ENCODE data around the gene IARS1. TPM values are rescaled to one million over a fixed set of nuclear protein-coding genes. Genes with fewer than 3 reads are reported as not detected.

The IARS1 gene
- total and polyA plus RNA-seq, 2 of the 4 experiments (the other 2 are of a cell fraction): 85.3 to 414 TPM

DNA sequence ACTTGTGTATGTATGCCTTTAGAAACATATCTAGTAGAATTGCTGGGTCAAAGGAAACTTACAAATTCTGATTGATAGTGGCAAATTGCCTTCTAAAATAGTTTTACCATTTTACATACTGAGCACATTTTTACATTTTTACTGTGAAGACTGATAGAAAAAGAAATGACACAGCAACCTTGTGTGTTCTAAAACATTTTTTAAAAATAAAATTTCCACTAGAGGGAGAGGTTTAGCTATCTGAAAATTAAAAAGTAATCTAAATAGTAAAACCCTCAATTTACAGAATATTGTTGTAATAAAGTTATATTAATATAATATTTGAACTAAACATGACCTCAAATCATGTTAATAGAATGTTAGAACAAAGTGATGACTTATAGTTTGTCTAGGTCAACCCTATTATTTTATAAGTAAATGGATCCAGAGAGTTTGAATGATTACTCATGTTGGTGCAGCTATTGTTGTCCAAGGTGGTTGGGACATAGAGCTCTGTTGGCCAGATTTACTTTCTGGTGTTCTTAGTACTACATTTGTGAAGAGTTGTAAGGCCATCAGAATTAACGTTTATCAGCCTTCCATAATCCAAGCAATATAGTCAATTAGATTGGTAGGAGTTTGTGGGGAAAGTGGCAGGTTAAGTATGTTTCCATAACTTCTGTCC lies 49.5 kb upstream of the IARS1 start:
- no peak overlapping the region for H2AFZ ChIP-seq (replicated peaks; ENCODE audit: low read length, poor library complexity)

More for the DNA sequence above, 49.5 kb upstream of the IARS1 start:
- Histone ChIP-seq H3K4me1 (ENCODE audit: control insufficient read depth, insufficient read depth, low read length) (peaks cover 2% of the 10 kb centered on the region; the same call in 1 of the 2 replicates), H3K4ac (ENCODE audit: low read depth, low read length) (no peak overlapping the region), H2BK15ac (ENCODE audit: low read depth, low read length) (no peak overlapping the region), H2AK9ac (replicated peaks; ENCODE audit: low read depth, low read length, poor library complexity) (no peak overlapping the region), H3K79me1 (ENCODE audit: low read depth in 1 of 2, low read length in 2 of 2) (no peaks in the 10 kb centered on the region), H4K8ac (ENCODE audit: low read depth in 2 of 2, low read length in 2 of 2) (no peak overlapping the region), H3K9me1 (ENCODE audit: insufficient read depth, low read length) (no peaks in the 10 kb centered on the region), H2BK5ac (ENCODE audit: low read depth, low read length, poor library complexity, severe bottlenecking) (no peak overlapping the region), H3K56ac (ENCODE audit: extremely low read depth, insufficient read depth, low read length) (no peak overlapping the region), H2AK5ac (ENCODE audit: low read depth, low read length) (no peak overlapping the region), H3K9me3 (ENCODE audit: control insufficient read depth, insufficient read depth, low read length) (no peaks in the 10 kb centered on the region), H3K36me3 (ENCODE audit: control insufficient read depth, insufficient read depth, low read length) (no peaks in the 10 kb centered on the region), H3K14ac (replicated peaks; ENCODE audit: low read depth, low read length) (no peak overlapping the region), H4K5ac (ENCODE audit: low read depth, low read length) (no peak overlapping the region), H4K91ac (ENCODE audit: insufficient read depth, low read depth, low read length) (no peak overlapping the region), H3K9ac (ENCODE audit: low read depth, low read length) (no peak overlapping the region), H3K27ac (ENCODE audit: insufficient read depth, low read length) (no peak overlapping the region), H2BK120ac (ENCODE audit: low read depth, low read length) (no peak overlapping the region), H4K20me1 (ENCODE audit: insufficient read depth, low read length) (no peaks in the 10 kb centered on the region), H3K4me2 (ENCODE audit: low read depth, low read length) (no peak overlapping the region), H3K23ac (ENCODE audit: low read depth, low read length) (no peak overlapping the region), H3K27me3 (ENCODE audit: control insufficient read depth, insufficient read depth, low read length) (no peaks in the 10 kb centered on the region), H3K4me3 (ENCODE audit: insufficient read depth, low read depth, low read length) (no peak overlapping the region), H3K18ac (ENCODE audit: low read depth, low read length) (no peak overlapping the region), H2BK20ac (ENCODE audit: low read depth, low read length) (no peak overlapping the region)
- DNase-seq (peak; percentile 9), ATAC-seq (ENCODE audit: low read depth) (peak; percentile 48; the same call in 1 of the 2 replicates)
- TF ChIP-seq MAZ (IDR thresholded peaks at IDR 0.05; ENCODE audit: borderline replicate concordance, low read depth, low read length) (no peak), CEBPB (IDR thresholded peaks at IDR 0.05; ENCODE audit: low read depth, low read length) (no peak), NFE2L2 (IDR thresholded peaks at IDR 0.05; ENCODE audit: low read depth, low read length) (no peak), SMC3 (IDR thresholded peaks at IDR 0.05; ENCODE audit: low read depth, low read length) (peak; percentile 35; the same call in 1 of the 2 replicates), RAD21 (IDR thresholded peaks at IDR 0.05; ENCODE audit: low read length) (peak; percentile 30), MAFK (IDR thresholded peaks at IDR 0.05; ENCODE audit: low read depth, low read length) (no peak), POLR2A (IDR thresholded peaks at IDR 0.05; ENCODE audit: low read depth, low read length) (no peak), MXI1 (IDR thresholded peaks at IDR 0.05; ENCODE audit: borderline replicate concordance, low read depth, low read length) (no peak)
- TF ChIP-seq, protein P1, sequence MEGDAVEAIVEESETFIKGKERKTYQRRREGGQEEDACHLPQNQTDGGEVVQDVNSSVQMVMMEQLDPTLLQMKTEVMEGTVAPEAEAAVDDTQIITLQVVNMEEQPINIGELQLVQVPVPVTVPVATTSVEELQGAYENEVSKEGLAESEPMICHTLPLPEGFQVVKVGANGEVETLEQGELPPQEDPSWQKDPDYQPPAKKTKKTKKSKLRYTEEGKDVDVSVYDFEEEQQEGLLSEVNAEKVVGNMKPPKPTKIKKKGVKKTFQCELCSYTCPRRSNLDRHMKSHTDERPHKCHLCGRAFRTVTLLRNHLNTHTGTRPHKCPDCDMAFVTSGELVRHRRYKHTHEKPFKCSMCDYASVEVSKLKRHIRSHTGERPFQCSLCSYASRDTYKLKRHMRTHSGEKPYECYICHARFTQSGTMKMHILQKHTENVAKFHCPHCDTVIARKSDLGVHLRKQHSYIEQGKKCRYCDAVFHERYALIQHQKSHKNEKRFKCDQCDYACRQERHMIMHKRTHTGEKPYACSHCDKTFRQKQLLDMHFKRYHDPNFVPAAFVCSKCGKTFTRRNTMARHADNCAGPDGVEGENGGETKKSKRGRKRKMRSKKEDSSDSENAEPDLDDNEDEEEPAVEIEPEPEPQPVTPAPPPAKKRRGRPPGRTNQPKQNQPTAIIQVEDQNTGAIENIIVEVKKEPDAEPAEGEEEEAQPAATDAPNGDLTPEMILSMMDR (conservative IDR thresholded peaks at IDR 0.05; ENCODE audit: low read depth, low read length): peak; percentile 38
- dilution Hi-C loops (cut with HindIII; ENCODE audit: low sequenced_read_pairs, unreplicated experiment) (no loop called here), in situ Hi-C loops (cut with MboI; ENCODE audit: low sequenced_read_pairs) (loop anchor here (25.0 kb wide), 1 partner anchor 444 kb away; no protein-coding TSS in a partner anchor), intact Hi-C loops (cut with micrococcal nuclease) (loop anchor here (1.0 to 2.0 kb wide), 2 partner anchors 96 to 291 kb away; no protein-coding TSS in a partner anchor)
- WGBS, 2 experiments (ENCODE audit: extremely low coverage in 2 of 2, insufficient read length in 1 of 2): no CpG with 5 or more reads among the region's 1 CpG
- no TSS peak for BruUV-seq (replicated peaks)
- ChIA-PET POLR2A (ENCODE audit: unreplicated experiment) (no interaction called here), CTCF (interaction anchor here (1.0 to 1.6 kb wide), 2 partner anchors 10 to 100 kb away, joined by 4 to 6 read pairs; no protein-coding TSS in a partner anchor)
